Small intestine (tissue), 7 donors: ENCODE results near the gene SPAG16. TPM values are rescaled to one million over a fixed set of nuclear protein-coding genes. Genes with fewer than 3 reads are reported as not detected.
"Not testable (repeated sequence)": the region's sequence is repeated elsewhere in the genome, so short reads cannot be mapped to it uniquely, and the experiment has no call there.

ENCODE experiments used
- DNase-seq, 2 donors: peaks; one replicate each; pipeline versions ENCODE4 v3.0.0 to v3.0.0-alpha.2; 2013
- FAIRE-seq: peaks from 2 replicates; lab custom pipeline; 2012; peaks lifted over from hg19 to GRCh38; lab: Jason Lieb, UNC
- H3K27ac ChIP-seq, 3 donors: one replicate each; pipeline ENCODE4 v1.5.1; 2013; ENCODE audit warnings: low read length in 2 of 3, mild to moderate bottlenecking in 2 of 3, control low read depth in 1 of 3, inconsistent platforms in 1 of 3, low read depth in 1 of 3, moderate library complexity in 1 of 3
- H3K27me3 ChIP-seq, 3 donors: one replicate each; pipeline ENCODE4 v1.6.1; 2013; ENCODE audit warnings: low read length in 3 of 3, inconsistent platforms in 1 of 3; ENCODE audit not compliant: control insufficient read depth in 3 of 3, insufficient read depth in 3 of 3
- H3K36me3 ChIP-seq, 3 donors: one replicate each; pipeline ENCODE4 v1.6.1; 2013; ENCODE audit warnings: low read length in 3 of 3, inconsistent platforms in 1 of 3, low read depth in 1 of 3, mild to moderate bottlenecking in 1 of 3, moderate library complexity in 1 of 3; ENCODE audit not compliant: control insufficient read depth in 3 of 3, insufficient read depth in 2 of 3
- H3K4me1 ChIP-seq, 3 donors: one replicate each; pipeline ENCODE4 v1.6.1; 2013; ENCODE audit warnings: low read length in 2 of 3, inconsistent platforms in 1 of 3, low read depth in 1 of 3, mild to moderate bottlenecking in 1 of 3, moderate library complexity in 1 of 3; ENCODE audit not compliant: control insufficient read depth in 3 of 3, insufficient read depth in 2 of 3
- H3K4me3 ChIP-seq, 3 donors: one replicate each; pipeline ENCODE4 v1.5.1; 2013; ENCODE audit warnings: low read length in 3 of 3, control low read depth in 1 of 3, inconsistent platforms in 1 of 3, low read depth in 1 of 3, mild to moderate bottlenecking in 1 of 3, moderate library complexity in 1 of 3
- H3K9me3 ChIP-seq, 2 donors: one replicate each; pipeline ENCODE4 v1.6.1; 2013; ENCODE audit warnings: low read depth in 1 of 2, low read length in 1 of 2; ENCODE audit not compliant: control insufficient read depth in 2 of 2, insufficient read depth in 1 of 2
- WGBS, 3 donors: extraction: QIAGEN DNeasy Blood & Tissue Kit; methylation state at CpG; one replicate each; pipeline ENCODE4 v1.1.7; 2013; 5-methylcytosine and 5-hydroxymethylcytosine counted together
- polyA plus RNA-seq, 4 donors: library from polyadenylated mRNA; stranded (reverse) in 3 of 4; unstranded in 1 of 4; fragments of 200-250 nt in 3 of 4; fragments of 120-200 nt in 1 of 4; gene quantifications; one replicate each; pipeline versions ENCODE4 v1.2.1 to v1.2.3, GENCODE V29; 2013
- donor health status: healthy with polysubstance abuse.
- donor health status: control.
- donor health status: control.
- donor health status: Bipolar disorder and iron deficiency.
- donor health status: healthy.

Gene SPAG16
- polyA plus RNA-seq, 4 donors = 15.4 to 52.5 (median 18.9) TPM

DNA sequence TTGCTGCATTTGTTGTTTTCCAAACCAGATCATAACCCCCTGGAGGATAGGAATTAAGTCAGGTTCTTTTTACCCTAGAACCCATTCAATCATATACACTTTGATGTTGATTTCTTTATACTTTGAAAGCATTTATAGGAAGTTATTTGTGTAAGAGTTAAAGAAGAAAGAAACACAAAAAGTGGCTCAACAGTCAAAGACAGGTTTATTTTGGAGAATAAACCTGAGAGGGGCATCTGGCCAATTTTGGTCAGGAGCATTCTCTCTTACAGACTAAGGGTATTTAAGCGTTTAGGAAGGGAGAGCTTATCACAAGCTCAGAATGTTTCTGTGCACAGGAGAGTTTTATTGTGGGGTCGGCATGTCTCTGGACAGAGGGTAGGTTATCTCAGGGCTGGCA is 398.0 kb downstream of the SPAG16 start:
- H3K9me3 ChIP-seq = peaks cover 0 to 9% of the 10 kb centered on the region in 2 donors
- no peaks in the 10 kb centered on the region for H3K27me3 ChIP-seq
- peaks cover 0 to 5% (median 0%) of the 10 kb centered on the region in 3 donors for H3K4me1 ChIP-seq
- no peak overlapping the region for H3K4me3 ChIP-seq
- no peaks in the 10 kb centered on the region for H3K36me3 ChIP-seq
- DNase-seq (no peak), FAIRE-seq (no peak)
- no peak overlapping the region for H3K27ac ChIP-seq
- WGBS, 3 donors = 82 to 89% (median 82%) methylated on average over 2 of the region's 2 CpGs

DNA sequence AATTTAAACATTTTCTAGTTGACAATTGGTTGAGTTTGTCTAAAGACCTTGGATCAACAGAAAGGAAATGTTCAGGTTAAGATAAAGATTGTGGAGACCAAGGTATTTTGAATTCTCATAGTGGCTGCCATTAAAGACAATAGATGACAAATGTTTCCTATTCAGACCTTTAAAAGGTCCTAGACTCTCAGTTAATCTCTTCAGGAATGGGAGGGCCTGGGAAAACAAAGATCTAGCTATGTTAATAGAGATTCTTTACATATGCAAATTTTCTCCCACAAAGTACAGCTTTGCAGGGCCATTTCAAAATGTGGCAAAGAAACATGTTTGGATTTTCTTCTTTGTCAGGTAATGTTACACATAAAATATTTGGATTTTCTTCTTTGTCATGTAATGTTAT is 403.9 kb downstream of the SPAG16 start:
- no peak overlapping the region for H3K4me3 ChIP-seq
- no peak for FAIRE-seq
- H3K36me3 ChIP-seq = no peaks in the 10 kb centered on the region
- no peaks in the 10 kb centered on the region for H3K9me3 ChIP-seq
- no peak for DNase-seq
- no peaks in the 10 kb centered on the region for H3K27me3 ChIP-seq
- peaks cover 0 to 5% (median 0%) of the 10 kb centered on the region in 3 donors for H3K4me1 ChIP-seq
- no peak overlapping the region for H3K27ac ChIP-seq

DNA sequence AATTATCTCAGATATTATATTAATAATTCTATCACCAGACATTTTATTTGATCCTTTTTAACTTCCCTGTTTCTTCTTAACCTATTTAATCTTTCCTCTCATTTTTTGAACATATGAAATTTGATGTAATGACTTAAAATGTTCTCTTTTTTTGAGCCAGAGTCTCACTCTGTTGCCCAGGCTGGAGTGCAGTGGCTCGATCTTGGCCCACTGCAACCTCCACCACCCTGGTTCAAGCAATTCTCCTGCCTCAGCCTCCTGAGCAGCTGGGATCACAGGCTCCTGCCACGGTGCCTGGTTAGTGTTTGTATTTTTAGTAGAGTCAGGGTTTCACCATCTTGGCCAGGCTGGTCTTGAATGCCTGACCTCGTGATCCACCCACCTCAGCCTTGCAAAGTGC is 404.6 kb downstream of the SPAG16 start:
- WGBS, 3 donors = 75 to 80% (median 77%) methylated on average over 3 of the region's 3 CpGs
- not testable (repeated sequence) for DNase-seq, FAIRE-seq, H3K27ac ChIP-seq, H3K4me3 ChIP-seq, H3K9me3 ChIP-seq, H3K27me3 ChIP-seq, H3K4me1 ChIP-seq, H3K36me3 ChIP-seq

DNA sequence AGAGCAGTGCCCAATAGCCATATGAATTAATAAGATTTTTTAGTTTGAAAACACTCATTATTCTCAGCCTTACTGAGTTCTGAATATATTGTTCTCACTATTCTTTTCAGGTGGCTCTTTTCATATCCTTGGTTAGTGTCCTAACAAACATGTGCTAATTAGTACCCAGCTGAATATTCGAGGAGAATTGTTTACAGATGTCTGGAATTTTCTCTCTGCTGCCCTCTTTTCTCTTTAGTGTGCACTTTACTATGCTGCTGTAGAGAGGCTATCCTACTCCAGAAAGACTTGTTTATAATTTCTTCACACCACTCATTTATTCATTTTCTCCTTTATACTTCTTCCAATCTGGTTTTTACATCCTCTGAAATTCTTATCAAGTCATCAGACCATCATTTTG is 405.3 kb downstream of the SPAG16 start:
- Histone ChIP-seq H3K4me1 (peaks cover 0 to 5% (median 0%) of the 10 kb centered on the region in 3 donors), H3K36me3 (no peaks in the 10 kb centered on the region), H3K27me3 (no peaks in the 10 kb centered on the region), H3K27ac (no peak overlapping the region), H3K4me3 (no peak overlapping the region), H3K9me3 (no peaks in the 10 kb centered on the region)
- WGBS, 3 donors = 48 to 67% (median 52%) methylated on average over 1 of the region's 1 CpG
- no peak for DNase-seq
- FAIRE-seq = no peak

DNA sequence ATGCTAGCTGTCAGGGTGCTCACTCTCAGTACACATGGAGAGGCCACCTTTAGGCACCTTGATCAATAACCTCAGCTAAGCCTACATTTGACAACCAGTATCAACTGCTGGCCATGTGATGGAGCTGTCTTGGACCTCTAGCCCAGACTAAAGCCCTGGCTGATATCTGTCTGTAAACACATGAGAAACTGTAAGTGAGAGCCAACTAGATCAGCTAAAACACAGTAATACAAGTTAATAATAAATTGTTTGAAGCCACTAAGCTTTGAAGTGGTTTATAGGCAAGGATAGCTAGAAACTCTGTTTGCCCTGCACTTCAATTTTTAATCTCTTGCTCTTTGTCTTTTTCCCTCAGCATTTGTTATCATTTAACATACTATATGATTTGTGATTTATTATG is 407.1 kb downstream of the SPAG16 start:
- no peak overlapping the region for H3K4me3 ChIP-seq
- H3K9me3 ChIP-seq = no peaks in the 10 kb centered on the region
- H3K4me1 ChIP-seq = no peaks in the 10 kb centered on the region
- DNase-seq (peak in 1 of 2 donors; percentile 12), FAIRE-seq (no peak)
- no peak overlapping the region for H3K27ac ChIP-seq
- H3K27me3 ChIP-seq = no peaks in the 10 kb centered on the region
- H3K36me3 ChIP-seq = no peaks in the 10 kb centered on the region

DNA sequence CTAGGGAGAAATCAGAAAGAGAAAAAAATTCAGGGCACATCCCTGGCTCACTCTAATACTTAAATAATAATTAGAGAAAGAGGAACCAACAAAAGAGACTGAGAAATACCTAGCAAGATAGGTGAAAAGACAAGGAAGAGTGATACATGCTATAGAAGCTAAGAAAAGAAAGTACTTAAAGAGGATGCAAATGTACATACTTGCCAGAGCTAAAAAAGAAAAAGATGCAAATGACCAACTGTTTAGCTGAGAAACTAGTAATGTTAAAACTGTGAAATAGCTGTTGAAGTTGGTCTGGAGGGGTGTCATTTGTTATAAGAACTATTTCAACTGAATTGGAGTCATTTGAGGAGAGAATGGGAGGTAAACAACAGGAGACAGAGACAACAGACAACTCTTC is 412.2 kb downstream of the SPAG16 start:
- Histone ChIP-seq H3K9me3 (peaks cover 0 to 3% of the 10 kb centered on the region in 2 donors), H3K27me3 (no peaks in the 10 kb centered on the region), H3K4me1 (no peaks in the 10 kb centered on the region), H3K36me3 (no peaks in the 10 kb centered on the region), H3K27ac (no peak overlapping the region), H3K4me3 (no peak overlapping the region)
- FAIRE-seq = no peak
- no peak for DNase-seq

DNA sequence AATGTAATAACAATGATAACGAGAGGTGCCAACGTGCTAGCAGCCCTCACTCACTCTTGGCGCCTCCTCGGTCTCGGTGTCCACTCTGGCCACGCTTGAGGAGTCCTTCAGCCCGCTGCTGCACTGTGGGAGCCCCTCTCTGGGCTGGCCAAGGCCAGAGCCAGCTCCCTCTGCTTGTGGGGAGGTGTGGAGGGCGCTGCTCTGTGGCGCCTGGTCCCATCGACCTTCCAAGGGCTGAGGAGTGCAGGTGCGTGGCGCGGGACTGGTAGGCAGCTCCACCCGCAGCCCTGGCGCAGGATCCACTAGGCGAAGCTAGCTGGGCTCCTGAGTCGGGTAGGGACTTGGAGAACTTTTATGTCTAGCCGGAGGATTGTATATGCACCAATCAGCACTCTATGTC is 417.1 kb downstream of the SPAG16 start:
- 87 to 93% (median 89%) methylated on average over 18 of the region's 18 CpGs for WGBS, 3 donors
- DNase-seq, H3K27me3 ChIP-seq, H3K4me1 ChIP-seq, H3K36me3 ChIP-seq, FAIRE-seq, H3K4me3 ChIP-seq, H3K9me3 ChIP-seq, H3K27ac ChIP-seq: not testable (repeated sequence)

DNA sequence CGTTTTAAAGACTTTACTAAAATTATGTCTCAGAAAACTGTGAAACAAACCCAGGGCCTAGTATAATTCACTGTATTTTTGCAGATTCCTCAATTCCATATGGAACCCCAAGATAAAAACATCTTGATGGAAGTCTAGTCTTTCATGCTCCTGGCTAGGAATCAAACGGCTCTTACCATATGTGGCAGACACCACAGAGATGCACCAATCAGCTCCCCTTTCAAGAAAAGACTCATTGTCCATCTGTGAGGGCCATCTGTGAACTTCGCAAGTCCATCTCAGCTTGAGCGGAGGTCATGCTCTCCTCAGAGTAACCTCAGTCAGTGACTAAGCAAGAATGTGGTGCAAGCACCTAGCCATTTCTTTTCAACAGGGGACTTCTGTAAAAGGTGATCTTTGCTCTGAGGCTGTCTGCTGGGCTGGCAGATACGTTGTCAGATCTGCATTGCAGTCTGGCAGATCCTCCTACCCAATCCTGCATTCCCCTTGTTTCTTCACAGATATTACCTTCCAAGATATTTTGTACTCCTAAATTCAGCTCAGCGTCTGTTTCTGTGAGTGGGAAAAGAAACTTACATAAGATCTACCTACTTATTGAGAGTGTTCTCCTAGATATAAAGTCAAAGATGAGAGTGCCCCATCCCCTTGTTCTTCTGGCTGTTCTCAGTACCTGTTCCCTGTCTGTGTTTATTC is 419.3 kb downstream of the SPAG16 start:
- H3K27me3 ChIP-seq = no peaks in the 10 kb centered on the region
- no peak overlapping the region for H3K27ac ChIP-seq
- DNase-seq (peak in 1 of 2 donors; percentile 32), FAIRE-seq (no peak)
- no peak overlapping the region for H3K4me3 ChIP-seq
- peaks cover 0 to 7% of the 10 kb centered on the region in 2 donors for H3K9me3 ChIP-seq
- H3K36me3 ChIP-seq = no peaks in the 10 kb centered on the region
- peaks cover 0 to 4% (median 0%) of the 10 kb centered on the region in 3 donors for H3K4me1 ChIP-seq
- WGBS, 3 donors = 66 to 81% (median 67%) methylated on average over 6 of the region's 6 CpGs

DNA sequence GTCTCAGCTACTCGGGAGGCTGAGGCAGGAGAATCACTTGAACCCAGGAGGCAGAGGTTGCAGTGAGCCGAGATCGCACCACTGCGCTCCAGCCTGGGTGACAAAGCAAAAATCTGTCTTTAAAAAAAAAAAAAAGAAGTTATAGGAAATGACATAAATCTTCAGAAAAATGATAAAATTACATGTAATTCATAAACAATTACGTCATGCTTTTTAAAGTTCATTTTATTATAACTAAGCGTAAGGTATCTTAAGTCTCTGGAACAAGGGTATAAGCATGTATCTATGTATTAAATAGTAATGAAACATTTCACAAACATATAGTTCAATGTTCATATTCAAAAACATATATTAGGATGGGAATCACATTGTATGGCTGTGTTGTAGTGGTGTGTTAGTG is 425.9 kb downstream of the SPAG16 start:
- no peaks in the 10 kb centered on the region for H3K36me3 ChIP-seq
- 85 to 94% (median 91%) methylated on average over 6 of the region's 6 CpGs for WGBS, 3 donors
- no peak overlapping the region for H3K27ac ChIP-seq
- H3K4me3 ChIP-seq = no peak overlapping the region
- FAIRE-seq (no peak), DNase-seq (no peak)
- H3K9me3 ChIP-seq = no peaks in the 10 kb centered on the region
- H3K27me3 ChIP-seq = no peaks in the 10 kb centered on the region
- no peaks in the 10 kb centered on the region for H3K4me1 ChIP-seq
